ENCODE data around the gene IP6K3.

The IP6K3 gene

DNA sequence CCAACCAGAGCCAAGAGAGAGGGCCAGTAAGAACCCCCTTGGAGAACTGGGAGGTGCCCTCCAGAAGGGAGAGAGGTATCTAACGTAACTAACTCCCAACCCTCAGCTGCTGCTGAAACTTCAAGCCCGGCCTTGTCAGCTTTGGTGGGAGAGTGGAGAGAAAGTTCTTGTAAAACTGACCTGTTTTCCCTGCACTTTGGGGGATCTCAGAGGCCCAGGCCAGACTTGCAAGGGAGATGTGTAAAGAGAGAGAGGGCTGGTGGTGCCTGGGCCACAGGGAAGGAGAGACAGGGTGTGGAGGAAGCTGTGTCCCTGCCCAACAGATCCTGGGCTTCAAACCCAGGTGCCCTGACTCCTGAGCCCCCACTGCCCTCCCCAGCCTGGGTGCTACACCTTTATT is 17.3 kb upstream of the IP6K3 start:
- Histone ChIP-seq H3K36me3 (ENCODE audit: control insufficient read depth, insufficient read depth, low read length) (no peaks in the 10 kb centered on the region), H3K4me3 (ENCODE audit: low read length) (no peak overlapping the region), H3K9ac (ENCODE audit: low read length) (no peak overlapping the region), H3K27me3 (ENCODE audit: control insufficient read depth, insufficient read depth, low read length) (no peaks in the 10 kb centered on the region), H3K9me3 (ENCODE audit: control insufficient read depth, low read length) (no peaks in the 10 kb centered on the region), H3K4me1 (ENCODE audit: control insufficient read depth, insufficient read depth, low read length) (peaks cover 35% of the 10 kb centered on the region)

GRCh38 chr6:33763483-33763882 is 16.8 kb upstream of the IP6K3 start:
- Histone ChIP-seq H3K9ac (ENCODE audit: low read length) (no peak overlapping the region), H3K36me3 (ENCODE audit: control insufficient read depth, insufficient read depth, low read length) (no peaks in the 10 kb centered on the region), H3K4me1 (ENCODE audit: control insufficient read depth, insufficient read depth, low read length) (peaks cover 32% of the 10 kb centered on the region), H3K9me3 (ENCODE audit: control insufficient read depth, low read length) (no peaks in the 10 kb centered on the region), H3K27me3 (ENCODE audit: control insufficient read depth, insufficient read depth, low read length) (no peaks in the 10 kb centered on the region), H3K4me3 (ENCODE audit: low read length) (no peak overlapping the region)

DNA sequence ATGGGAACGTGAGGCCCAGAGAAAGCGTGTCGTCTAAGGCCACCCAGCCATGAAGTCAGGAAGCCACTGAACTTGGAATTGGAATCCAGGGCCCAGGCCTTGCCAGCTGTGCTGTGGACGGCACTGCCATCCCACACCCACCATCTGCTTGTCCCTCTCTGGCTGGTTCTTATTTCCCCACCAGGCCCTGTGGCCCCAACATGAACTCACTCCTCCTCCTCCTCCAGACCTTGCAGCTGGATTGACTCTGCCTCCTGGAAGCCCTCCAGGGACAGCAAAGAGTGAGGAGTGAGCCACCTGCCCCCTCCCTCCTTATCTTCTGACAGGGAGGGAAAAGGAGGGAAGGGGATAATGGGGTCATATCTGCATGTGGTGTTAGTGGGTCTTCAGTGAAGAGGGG is 16.0 kb upstream of the IP6K3 start:
- no peaks in the 10 kb centered on the region for H3K27me3 ChIP-seq (ENCODE audit: control insufficient read depth, insufficient read depth, low read length)
- H3K9me3 ChIP-seq (ENCODE audit: control insufficient read depth, low read length), result no peaks in the 10 kb centered on the region
- H3K4me3 ChIP-seq (ENCODE audit: low read length), result no peak overlapping the region
- peaks cover 38% of the 10 kb centered on the region for H3K4me1 ChIP-seq (ENCODE audit: control insufficient read depth, insufficient read depth, low read length)
- H3K9ac ChIP-seq (ENCODE audit: low read length), result no peak overlapping the region
- no peaks in the 10 kb centered on the region for H3K36me3 ChIP-seq (ENCODE audit: control insufficient read depth, insufficient read depth, low read length)

- Histone ChIP-seq H3K4me1 (ENCODE audit: control insufficient read depth, insufficient read depth, low read length) (peaks cover 44% of the 10 kb centered on the region), H3K9ac (ENCODE audit: low read length) (peak overlapping the region; percentile 35), H3K4me3 (ENCODE audit: low read length) (no peak overlapping the region), H3K36me3 (ENCODE audit: control insufficient read depth, insufficient read depth, low read length) (no peaks in the 10 kb centered on the region), H3K9me3 (ENCODE audit: control insufficient read depth, low read length) (no peaks in the 10 kb centered on the region), H3K27me3 (ENCODE audit: control insufficient read depth, insufficient read depth, low read length) (no peaks in the 10 kb centered on the region)
These were observed 15.4 kb upstream of the IP6K3 start for GRCh38 chr6:33761922-33762629.

- H3K4me1 ChIP-seq (ENCODE audit: control insufficient read depth, insufficient read depth, low read length), result peaks cover 48% of the 10 kb centered on the region
- H3K9ac ChIP-seq (ENCODE audit: low read length), result peak overlapping the region; percentile 8
These were observed 14.8 kb upstream of the IP6K3 start for GRCh38 chr6:33761581-33761921.

GRCh38 chr6:33759887-33760629 is 13.4 kb upstream of the IP6K3 start:
- no peak overlapping the region for H3K9ac ChIP-seq (ENCODE audit: low read length)
- H3K27me3 ChIP-seq (ENCODE audit: control insufficient read depth, insufficient read depth, low read length), result no peaks in the 10 kb centered on the region
- H3K36me3 ChIP-seq (ENCODE audit: control insufficient read depth, insufficient read depth, low read length), result no peaks in the 10 kb centered on the region
- H3K4me1 ChIP-seq (ENCODE audit: control insufficient read depth, insufficient read depth, low read length), result peaks cover 53% of the 10 kb centered on the region
- no peaks in the 10 kb centered on the region for H3K9me3 ChIP-seq (ENCODE audit: control insufficient read depth, low read length)
- no peak overlapping the region for H3K4me3 ChIP-seq (ENCODE audit: low read length)

More at GRCh38 chr6:33761581-33761921, 14.8 kb upstream of the IP6K3 start:
- Histone ChIP-seq H3K9me3 (ENCODE audit: control insufficient read depth, low read length) (no peaks in the 10 kb centered on the region), H3K27me3 (ENCODE audit: control insufficient read depth, insufficient read depth, low read length) (no peaks in the 10 kb centered on the region), H3K36me3 (ENCODE audit: control insufficient read depth, insufficient read depth, low read length) (no peaks in the 10 kb centered on the region), H3K4me3 (ENCODE audit: low read length) (no peak overlapping the region)

DNA sequence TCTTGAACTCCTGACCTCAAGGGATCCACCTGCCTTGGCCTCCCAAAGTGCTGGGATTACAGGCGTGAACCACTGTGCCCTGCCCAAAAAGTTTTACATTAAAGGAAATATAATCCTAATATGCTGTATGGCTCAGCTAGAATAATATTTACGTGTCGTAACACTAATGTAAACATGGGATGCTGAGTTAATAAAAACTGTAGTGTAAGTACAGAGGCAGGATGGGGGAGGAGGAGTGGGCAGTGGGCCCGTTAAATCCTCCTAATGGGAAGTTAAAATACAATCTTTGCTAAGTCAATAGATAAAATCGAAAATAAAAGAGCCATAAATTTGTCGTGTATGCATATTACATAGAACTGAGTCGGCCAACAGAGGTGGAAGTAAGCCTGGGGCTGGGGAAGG is 12.1 kb upstream of the IP6K3 start:
- Histone ChIP-seq H3K27me3 (ENCODE audit: control insufficient read depth, insufficient read depth, low read length) (no peaks in the 10 kb centered on the region), H3K4me3 (ENCODE audit: low read length) (no peak overlapping the region), H3K36me3 (ENCODE audit: control insufficient read depth, insufficient read depth, low read length) (no peaks in the 10 kb centered on the region), H3K9ac (ENCODE audit: low read length) (no peak overlapping the region), H3K9me3 (ENCODE audit: control insufficient read depth, low read length) (no peaks in the 10 kb centered on the region), H3K4me1 (ENCODE audit: control insufficient read depth, insufficient read depth, low read length) (peaks cover 53% of the 10 kb centered on the region)

DNA sequence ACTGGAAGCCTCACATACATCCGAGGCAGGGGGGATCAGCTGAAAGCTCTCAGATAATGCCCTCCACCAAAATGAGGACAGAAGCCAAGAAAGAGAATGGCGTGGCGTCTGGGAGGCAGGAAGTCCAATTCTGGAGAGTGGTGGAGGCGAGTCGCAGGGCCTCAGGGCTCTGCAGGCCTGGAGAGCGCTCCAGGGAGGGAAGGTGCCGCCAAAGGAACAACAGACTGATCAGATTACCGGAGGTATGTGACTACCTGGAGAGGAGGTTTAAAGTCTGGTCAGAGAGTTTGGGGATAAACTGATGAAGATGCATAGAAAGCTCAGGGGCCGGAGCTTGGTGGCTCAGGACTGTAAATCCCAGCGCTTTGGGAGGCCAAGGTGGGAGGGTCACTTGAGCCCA is 11.2 kb upstream of the IP6K3 start:
- H3K9ac ChIP-seq (ENCODE audit: low read length), result no peak overlapping the region
- H3K4me3 ChIP-seq (ENCODE audit: low read length), result no peak overlapping the region
- H3K4me1 ChIP-seq (ENCODE audit: control insufficient read depth, insufficient read depth, low read length), result peaks cover 53% of the 10 kb centered on the region
- H3K27me3 ChIP-seq (ENCODE audit: control insufficient read depth, insufficient read depth, low read length), result no peaks in the 10 kb centered on the region
- H3K9me3 ChIP-seq (ENCODE audit: control insufficient read depth, low read length), result no peaks in the 10 kb centered on the region
- no peaks in the 10 kb centered on the region for H3K36me3 ChIP-seq (ENCODE audit: control insufficient read depth, insufficient read depth, low read length)

DNA sequence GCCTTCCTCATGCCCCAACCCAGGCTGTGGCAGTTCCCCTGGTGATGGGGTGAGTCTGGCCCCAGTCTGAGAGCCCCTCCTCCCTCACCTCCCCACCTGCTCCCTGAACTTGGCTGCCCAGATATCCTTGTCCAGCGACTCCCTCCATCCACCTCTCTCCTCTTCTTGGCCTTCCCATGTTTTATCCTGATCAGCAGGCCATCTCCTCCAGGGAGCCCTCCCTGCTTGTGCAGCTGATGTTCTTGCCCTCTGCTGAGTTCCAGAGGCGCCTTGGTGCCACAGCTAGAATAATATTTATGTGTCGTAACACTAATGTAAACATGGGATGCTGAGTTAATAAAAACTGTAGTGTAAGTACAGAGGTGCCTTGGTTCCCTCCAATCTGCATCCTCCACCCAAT is 10.4 kb upstream of the IP6K3 start:
- no peaks in the 10 kb centered on the region for H3K27me3 ChIP-seq (ENCODE audit: control insufficient read depth, insufficient read depth, low read length)

GRCh38 chr6:33756211-33756954 is 9.7 kb upstream of the IP6K3 start:
- H3K9ac ChIP-seq (ENCODE audit: low read length), result no peak overlapping the region
- no peaks in the 10 kb centered on the region for H3K9me3 ChIP-seq (ENCODE audit: control insufficient read depth, low read length)
- no peaks in the 10 kb centered on the region for H3K27me3 ChIP-seq (ENCODE audit: control insufficient read depth, insufficient read depth, low read length)
- H3K4me1 ChIP-seq (ENCODE audit: control insufficient read depth, insufficient read depth, low read length), result peaks cover 58% of the 10 kb centered on the region
- no peaks in the 10 kb centered on the region for H3K36me3 ChIP-seq (ENCODE audit: control insufficient read depth, insufficient read depth, low read length)
- no peak overlapping the region for H3K4me3 ChIP-seq (ENCODE audit: low read length)

More for the DNA sequence above, 10.4 kb upstream of the IP6K3 start:
- Histone ChIP-seq H3K4me1 (ENCODE audit: control insufficient read depth, insufficient read depth, low read length) (peaks cover 58% of the 10 kb centered on the region), H3K4me3 (ENCODE audit: low read length) (no peak overlapping the region), H3K9me3 (ENCODE audit: control insufficient read depth, low read length) (no peaks in the 10 kb centered on the region), H3K9ac (ENCODE audit: low read length) (no peak overlapping the region), H3K36me3 (ENCODE audit: control insufficient read depth, insufficient read depth, low read length) (no peaks in the 10 kb centered on the region)

- no peaks in the 10 kb centered on the region for H3K27me3 ChIP-seq (ENCODE audit: control insufficient read depth, insufficient read depth, low read length)
- no peaks in the 10 kb centered on the region for H3K9me3 ChIP-seq (ENCODE audit: control insufficient read depth, low read length)
- H3K9ac ChIP-seq (ENCODE audit: low read length), result no peak overlapping the region
- H3K4me3 ChIP-seq (ENCODE audit: low read length), result no peak overlapping the region
- peaks cover 57% of the 10 kb centered on the region for H3K4me1 ChIP-seq (ENCODE audit: control insufficient read depth, insufficient read depth, low read length)
- no peaks in the 10 kb centered on the region for H3K36me3 ChIP-seq (ENCODE audit: control insufficient read depth, insufficient read depth, low read length)
These were observed 8.6 kb upstream of the IP6K3 start for GRCh38 chr6:33755070-33755869.

Data from mucosa of stomach (tissue), 1 donor.